Aorta (tissue), 5 donors: ENCODE results near the gene ACSS3. TPM values are rescaled to one million over a fixed set of nuclear protein-coding genes. Genes with fewer than 3 reads are reported as not detected.
A peak's percentile ranks its signal among the peaks of the same experiment; 100 is the strongest.
"Not testable (repeated sequence)": the region's sequence is repeated elsewhere in the genome, so short reads cannot be mapped to it uniquely, and the experiment has no call there.

ENCODE experiments used
- ATAC-seq: fragments of 200-7000 bp; cut with Tn5 transposase; one replicate; pipeline ENCODE4 v1.9.1; 2022; ENCODE audit warnings: moderate library complexity; ENCODE audit not compliant: low FRiP score
- DNase-seq, 2 donors: peaks; one replicate each; pipeline ENCODE4 v3.0.0-alpha.2; 2020
- H3K27ac ChIP-seq, 2 donors: one replicate each; pipeline ENCODE4 v1.5.1; 2013; ENCODE audit warnings: low read length in 2 of 2, mild to moderate bottlenecking in 2 of 2, moderate library complexity in 2 of 2, control low read depth in 1 of 2, inconsistent platforms in 1 of 2, low read depth in 1 of 2
- H3K27me3 ChIP-seq, 2 donors: one replicate each; pipeline ENCODE4 v1.6.1; 2013; ENCODE audit warnings: control low read depth in 1 of 2, low read length in 1 of 2, mild to moderate bottlenecking in 1 of 2, moderate library complexity in 1 of 2; ENCODE audit not compliant: insufficient read depth in 2 of 2, control insufficient read depth in 1 of 2
- H3K36me3 ChIP-seq, 2 donors: one replicate each; pipeline ENCODE4 v1.6.1; 2013; ENCODE audit warnings: control low read depth in 1 of 2, low read length in 1 of 2, mild to moderate bottlenecking in 1 of 2; ENCODE audit not compliant: insufficient read depth in 2 of 2, control insufficient read depth in 1 of 2
- H3K4me1 ChIP-seq, 2 donors: one replicate each; pipeline ENCODE4 v1.6.1; 2013; ENCODE audit warnings: low read length in 2 of 2, control low read depth in 1 of 2, mild to moderate bottlenecking in 1 of 2, moderate library complexity in 1 of 2; ENCODE audit not compliant: insufficient read depth in 2 of 2, control insufficient read depth in 1 of 2
- H3K4me3 ChIP-seq, 2 donors: one replicate each; pipeline ENCODE4 v1.5.1; 2013; ENCODE audit warnings: low read length in 2 of 2, control low read depth in 1 of 2, mild to moderate bottlenecking in 1 of 2
- H3K9me3 ChIP-seq: one replicate; pipeline ENCODE4 v1.6.1; 2013; ENCODE audit warnings: mild to moderate bottlenecking, low read length; ENCODE audit not compliant: control insufficient read depth
- WGBS, 2 donors: extraction: QIAGEN DNeasy Blood & Tissue Kit; methylation state at CpG; one replicate each; pipeline ENCODE4 v1.1.7; 2013; 5-methylcytosine and 5-hydroxymethylcytosine counted together
- intact Hi-C, 2 donors: fragments of 100-400 bp; cut with DNase I; formaldehyde crosslinking; loops; one replicate each; pipeline versions ENCODE4 v1.14.2 to v1.15.0; 2022
- long read RNA-seq, 2 donors: library from polyadenylated mRNA; unstranded; transcript quantifications; one replicate each; pipeline ENCODE4 v2.0.0, GENCODE V29; 2020 to 2021
- polyA plus RNA-seq, 2 donors: library from polyadenylated mRNA; stranded (reverse); fragments of 200-250 nt; gene quantifications; one replicate each; pipeline ENCODE4 v1.2.3, GENCODE V29; 2013
- total RNA-seq, 2 donors: library from RNA; stranded (reverse); fragmentation: NEBNext Ultra II Directional; extraction: Animal tissue kit (Norgen Biotek cat#: 25700); gene quantifications; one replicate each; pipeline ENCODE4 v1.2.1, GENCODE V29; 2021
- donor health status: healthy with polysubstance abuse.
- donor health status: Bipolar disorder and iron deficiency.
- donor health status: DM: no; HTN: no; CAD: no.
- donor health status: DM: no; HTN: no; CAD: no.
- donor health status: DM: yes; HTN: yes; CAD: no.

The ACSS3 gene, protein sequence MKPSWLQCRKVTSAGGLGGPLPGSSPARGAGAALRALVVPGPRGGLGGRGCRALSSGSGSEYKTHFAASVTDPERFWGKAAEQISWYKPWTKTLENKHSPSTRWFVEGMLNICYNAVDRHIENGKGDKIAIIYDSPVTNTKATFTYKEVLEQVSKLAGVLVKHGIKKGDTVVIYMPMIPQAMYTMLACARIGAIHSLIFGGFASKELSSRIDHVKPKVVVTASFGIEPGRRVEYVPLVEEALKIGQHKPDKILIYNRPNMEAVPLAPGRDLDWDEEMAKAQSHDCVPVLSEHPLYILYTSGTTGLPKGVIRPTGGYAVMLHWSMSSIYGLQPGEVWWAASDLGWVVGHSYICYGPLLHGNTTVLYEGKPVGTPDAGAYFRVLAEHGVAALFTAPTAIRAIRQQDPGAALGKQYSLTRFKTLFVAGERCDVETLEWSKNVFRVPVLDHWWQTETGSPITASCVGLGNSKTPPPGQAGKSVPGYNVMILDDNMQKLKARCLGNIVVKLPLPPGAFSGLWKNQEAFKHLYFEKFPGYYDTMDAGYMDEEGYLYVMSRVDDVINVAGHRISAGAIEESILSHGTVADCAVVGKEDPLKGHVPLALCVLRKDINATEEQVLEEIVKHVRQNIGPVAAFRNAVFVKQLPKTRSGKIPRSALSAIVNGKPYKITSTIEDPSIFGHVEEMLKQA
- 10 to 100 TPM; 20.5 to 24.6 TPM for total RNA-seq
- 1 to 10 TPM; 6.4 to 8.2 TPM for polyA plus RNA-seq
- long read RNA-seq, donor 1, full-length matches to known transcripts, result 24 of 41 reads
- long read RNA-seq, donor 1, partial matches to known transcripts, result 2 of 41 reads
- long read RNA-seq, donor 1, other reads (novel, unspliced or antisense), result 15 of 41 reads
- long read RNA-seq, donor 2, full-length matches to known transcripts, result 5 of 12 reads
- long read RNA-seq, donor 2, partial matches to known transcripts, result 1 of 12 reads
- long read RNA-seq, donor 2, other reads (novel, unspliced or antisense), result 6 of 12 reads

DNA sequence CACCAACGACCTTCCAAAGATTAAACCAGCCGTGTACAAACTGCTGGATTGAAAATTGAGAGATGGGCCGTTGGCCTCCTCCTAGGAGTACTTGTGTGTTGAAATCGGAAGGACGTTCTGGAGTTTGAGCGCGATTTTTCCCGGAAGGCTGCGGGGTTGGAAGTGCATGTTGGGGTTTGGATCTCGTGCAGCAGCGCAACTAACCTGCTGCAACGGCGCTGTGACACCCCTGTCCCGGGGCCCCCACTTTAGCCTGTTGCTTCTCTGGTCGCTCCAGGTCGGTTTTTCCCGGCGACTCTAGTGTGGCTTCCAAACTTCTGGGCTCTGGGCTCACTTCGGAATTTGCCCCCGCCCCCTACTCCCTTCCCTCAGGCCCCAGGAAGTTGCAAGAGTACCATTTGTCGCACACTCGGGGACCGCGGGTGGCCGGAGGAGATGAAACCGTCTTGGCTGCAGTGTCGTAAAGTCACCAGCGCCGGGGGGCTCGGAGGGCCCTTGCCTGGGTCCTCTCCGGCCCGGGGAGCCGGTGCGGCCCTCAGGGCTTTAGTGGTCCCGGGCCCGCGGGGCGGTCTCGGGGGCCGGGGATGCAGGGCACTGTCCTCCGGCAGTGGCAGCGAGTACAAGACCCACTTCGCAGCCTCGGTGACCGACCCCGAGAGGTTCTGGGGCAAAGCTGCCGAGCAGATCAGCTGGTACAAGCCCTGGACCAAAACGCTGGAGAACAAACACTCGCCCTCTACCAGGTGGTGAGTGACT is at the start of gene ACSS3:
TSS of gene ACSS3 (plus strand) at position 394 of the 756 bp plus-strand sequence. CDS start at position 436, 42 bp downstream.
- Histone ChIP-seq H3K9me3 (no peaks in the 10 kb centered on the region), H3K27ac (peak within 1 kb of the TSS; percentile 52 to 78), H3K36me3 (no peaks in the 10 kb centered on the region), H3K4me3 (peak within 1 kb of the TSS; percentile 71 to 83), H3K4me1 (peaks cover 2 to 3% of the 10 kb centered on the region in 2 donors), H3K27me3 (no peaks in the 10 kb centered on the region)
- peak; percentile 70 for ATAC-seq
- peak; percentile 61 to 83 for DNase-seq
- intact Hi-C loops, result no loop called here
- 1% methylated on average over 49 of the region's 49 CpGs for WGBS, 2 donors

DNA sequence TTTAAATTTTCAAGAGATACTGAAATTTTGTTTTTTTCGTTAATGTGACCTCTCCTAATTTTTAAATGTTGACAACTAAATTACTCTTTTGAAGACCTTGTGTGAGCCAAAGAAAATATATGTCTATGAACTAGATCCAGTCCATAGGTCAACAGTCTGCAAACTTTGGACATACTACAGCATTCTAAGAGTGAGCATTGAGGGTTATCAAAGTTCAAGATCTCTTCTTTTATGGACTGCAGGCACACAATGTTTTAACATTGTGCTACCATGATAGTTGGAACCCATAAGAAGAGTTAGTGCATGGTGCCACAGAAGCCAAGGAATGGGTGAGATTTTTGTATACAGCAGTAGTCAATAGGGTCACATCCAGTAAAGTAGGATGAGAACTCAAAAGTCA is 43.0 kb upstream of the ACSS3 start:
- no peak for DNase-seq
- no peaks in the 10 kb centered on the region for H3K27me3 ChIP-seq
- no peaks in the 10 kb centered on the region for H3K9me3 ChIP-seq
- intact Hi-C loops, result no loop called here
- WGBS, 2 donors, result 40 to 51% methylated on average over 1 of the region's 1 CpG
- no peaks in the 10 kb centered on the region for H3K36me3 ChIP-seq
- no peaks in the 10 kb centered on the region for H3K4me1 ChIP-seq
- H3K4me3 ChIP-seq, result no peak overlapping the region
- ATAC-seq, result no peak
- H3K27ac ChIP-seq, result no peak overlapping the region

DNA sequence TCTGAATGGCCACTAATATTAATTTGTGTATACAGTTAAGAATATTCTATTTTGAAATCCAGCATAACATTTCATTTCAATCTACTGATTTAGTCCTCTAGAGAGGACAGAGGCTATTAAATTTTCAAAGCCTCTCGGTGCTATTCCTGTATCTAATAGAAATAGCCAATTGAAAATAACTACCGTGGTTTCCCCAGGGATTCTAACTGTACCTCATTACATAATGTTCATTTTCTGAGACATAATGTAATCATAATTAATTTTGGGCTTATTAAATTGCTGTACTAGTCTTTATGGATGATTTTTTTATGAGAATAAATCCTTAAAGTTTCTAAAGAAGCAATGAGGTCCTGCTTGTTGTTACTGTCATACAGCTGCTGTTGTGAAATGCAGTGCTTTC is 38.6 kb upstream of the ACSS3 start:
- no peak for DNase-seq
- Histone ChIP-seq H3K9me3 (no peaks in the 10 kb centered on the region), H3K4me3 (no peak overlapping the region), H3K4me1 (no peaks in the 10 kb centered on the region), H3K27me3 (no peaks in the 10 kb centered on the region), H3K36me3 (no peaks in the 10 kb centered on the region), H3K27ac (no peak overlapping the region)
- intact Hi-C loops, result no loop called here
- WGBS, 2 donors, result 53 to 62% methylated on average over 2 of the region's 2 CpGs
- no peak for ATAC-seq

DNA sequence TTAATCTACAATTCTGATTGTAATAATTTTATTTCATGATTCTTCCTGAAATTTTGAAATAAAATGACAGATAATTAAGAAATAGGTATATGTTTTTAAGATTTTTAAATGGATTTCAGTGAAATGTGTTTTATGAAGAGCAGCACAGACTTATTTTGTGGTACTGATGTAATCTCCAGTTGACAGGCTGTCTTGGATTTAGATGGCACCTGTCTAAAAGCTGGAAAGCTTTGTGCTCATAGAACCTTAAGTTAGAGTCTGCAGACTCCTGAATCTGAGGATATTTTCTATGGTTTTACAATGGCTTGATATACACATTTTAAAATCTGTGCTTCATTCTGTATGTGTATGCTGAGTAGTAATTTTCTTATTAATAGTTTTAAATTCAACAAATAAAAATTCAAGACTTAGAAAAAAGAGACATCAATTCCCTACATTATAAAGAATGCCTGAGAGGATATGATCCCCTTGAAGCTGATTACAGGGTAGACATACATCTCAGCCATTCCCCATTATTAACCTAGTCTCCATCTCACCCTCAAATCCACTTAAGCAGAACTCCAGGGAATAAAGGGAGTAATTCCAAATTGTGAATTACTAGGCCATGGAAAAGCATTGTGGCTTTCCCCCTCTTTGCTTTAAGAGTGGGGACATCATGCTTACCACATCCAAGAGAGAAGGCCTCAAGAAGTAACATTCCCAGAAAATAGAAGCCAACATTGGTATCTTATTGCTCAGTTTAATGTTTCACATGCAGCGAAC is 33.7 kb upstream of the ACSS3 start:
- ATAC-seq (no peak), DNase-seq (no peak)
- intact Hi-C loops, result no loop called here
- H3K9me3 ChIP-seq, result no peaks in the 10 kb centered on the region
- no peak overlapping the region for H3K27ac ChIP-seq
- no peaks in the 10 kb centered on the region for H3K27me3 ChIP-seq
- no peaks in the 10 kb centered on the region for H3K4me1 ChIP-seq
- no peak overlapping the region for H3K4me3 ChIP-seq
- no peaks in the 10 kb centered on the region for H3K36me3 ChIP-seq
- WGBS, 2 donors, result 92 to 100% methylated on average over 1 of the region's 1 CpG

DNA sequence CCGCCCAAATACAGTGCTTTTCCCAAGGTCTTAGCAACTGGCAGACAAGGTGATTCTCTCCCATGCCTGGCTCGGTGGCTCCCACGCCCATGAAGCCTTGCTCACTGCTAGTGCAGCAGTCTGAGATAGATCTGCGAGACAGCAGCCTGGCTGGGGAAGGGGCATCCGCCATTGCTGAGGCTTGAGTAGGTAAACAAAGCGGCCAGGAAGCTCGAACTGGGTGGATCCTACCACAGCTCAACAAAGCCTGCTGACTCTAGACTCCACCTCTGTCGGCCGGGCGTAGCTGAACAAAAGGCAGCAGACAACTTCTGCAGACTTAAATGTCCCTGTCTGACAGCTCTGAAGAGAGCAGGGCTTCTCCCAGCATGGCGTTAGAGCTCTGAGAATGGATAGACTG is 12.9 kb upstream of the ACSS3 start:
- H3K4me3 ChIP-seq, H3K9me3 ChIP-seq, H3K36me3 ChIP-seq, intact Hi-C loops, H3K27ac ChIP-seq, H3K27me3 ChIP-seq, ATAC-seq, H3K4me1 ChIP-seq, DNase-seq: not testable (repeated sequence)
- WGBS, 2 donors, result 88 to 89% methylated on average over 11 of the region's 11 CpGs

DNA sequence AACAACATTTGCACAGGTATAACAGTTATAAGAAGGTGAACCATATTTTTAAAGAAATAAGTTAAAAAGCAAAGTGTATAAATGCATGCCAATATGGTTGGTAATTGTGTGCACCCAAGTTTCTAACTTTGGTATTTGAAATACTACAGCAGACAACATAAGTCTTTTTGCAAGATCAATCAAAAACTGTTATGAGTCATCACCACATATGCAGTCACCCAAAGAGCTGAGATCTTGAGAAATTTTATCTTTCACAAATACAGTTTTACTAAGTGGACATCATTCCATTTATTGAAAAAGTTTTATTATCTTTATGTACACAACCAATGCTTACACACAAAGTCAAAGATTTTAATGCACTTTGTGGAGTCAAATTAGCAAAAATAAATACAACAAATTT is 7.0 kb upstream of the ACSS3 start:
- no peak overlapping the region for H3K4me3 ChIP-seq

DNA sequence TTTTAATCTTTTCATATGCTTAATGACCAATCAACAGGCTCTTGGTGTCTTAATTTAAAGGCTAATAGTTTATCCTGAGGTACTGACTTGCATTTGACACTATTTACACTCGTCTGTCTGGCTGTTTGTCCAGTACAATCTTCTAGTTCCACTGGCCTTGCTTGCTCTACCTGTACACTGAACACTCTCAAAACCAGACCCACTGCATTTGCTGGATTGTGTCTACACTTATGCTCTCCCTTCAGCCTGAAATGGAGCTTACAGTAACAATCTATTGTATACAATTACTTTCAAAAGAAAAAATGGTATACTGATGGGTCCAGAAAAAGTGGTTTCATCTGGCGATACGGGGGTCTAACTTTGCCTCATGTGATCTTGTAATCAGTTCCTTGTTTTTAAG is 2.3 kb upstream of the ACSS3 start:
- H3K9me3 ChIP-seq, result no peaks in the 10 kb centered on the region
- WGBS, 2 donors, result 64 to 75% methylated on average over 3 of the region's 3 CpGs
- no peak for DNase-seq
- no peak overlapping the region for H3K4me3 ChIP-seq
- no peak overlapping the region for H3K27ac ChIP-seq
- ATAC-seq, result no peak
- H3K27me3 ChIP-seq, result no peaks in the 10 kb centered on the region
- intact Hi-C loops, result no loop called here
- no peaks in the 10 kb centered on the region for H3K36me3 ChIP-seq
- H3K4me1 ChIP-seq, result peaks cover 0 to 2% of the 10 kb centered on the region in 2 donors

More for the DNA sequence above, 7.0 kb upstream of the ACSS3 start:
- H3K27me3 ChIP-seq, result no peaks in the 10 kb centered on the region
- H3K4me1 ChIP-seq, result no peaks in the 10 kb centered on the region
- no peaks in the 10 kb centered on the region for H3K9me3 ChIP-seq
- ATAC-seq (no peak), DNase-seq (no peak)
- no peaks in the 10 kb centered on the region for H3K36me3 ChIP-seq
- no peak overlapping the region for H3K27ac ChIP-seq
- intact Hi-C loops, result no loop called here

DNA sequence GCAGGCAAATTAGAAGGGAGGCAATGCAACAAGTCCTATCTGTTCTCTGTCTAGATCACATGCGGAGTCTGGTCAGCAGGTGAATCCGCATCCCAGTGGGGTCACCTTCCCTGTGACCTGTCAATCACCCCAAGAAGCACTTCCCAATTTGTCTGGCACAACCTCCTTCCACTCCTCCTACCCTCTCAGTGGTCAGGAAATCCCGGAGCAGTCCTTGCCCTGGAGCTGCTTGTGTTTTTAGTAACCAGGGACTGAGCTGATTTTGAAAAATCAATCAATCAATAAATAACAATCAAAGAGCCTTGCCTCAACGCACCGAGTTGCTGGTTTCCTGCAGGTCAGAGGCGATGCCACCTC is 572 bp upstream of the ACSS3 start:
- 21 to 23% methylated on average over 6 of the region's 6 CpGs for WGBS, 2 donors
- Histone ChIP-seq H3K4me1 (peaks cover 2 to 3% of the 10 kb centered on the region in 2 donors), H3K36me3 (no peaks in the 10 kb centered on the region), H3K4me3 (peak overlapping the region; percentile 71 to 83), H3K27ac (no peak overlapping the region), H3K9me3 (no peaks in the 10 kb centered on the region), H3K27me3 (no peaks in the 10 kb centered on the region)
- DNase-seq (no peak), ATAC-seq (peak; percentile 56)
- intact Hi-C loops, result no loop called here
